ENCODE results near the gene KIAA1328. TPM values are rescaled to one million over a fixed set of nuclear protein-coding genes. Genes with fewer than 3 reads are reported as not detected.
"Not testable (repeated sequence)": the region's sequence is repeated elsewhere in the genome, so short reads cannot be mapped to it uniquely, and the experiment has no call there.

Gene KIAA1328
- total RNA-seq, 1 donor from 2014 or later, result 10.4 TPM

- intact Hi-C loops (cut with micrococcal nuclease), result no loop called here
Observed at GRCh38 chr18:36821681-36822080, 7.2 kb upstream of the KIAA1328 start.

- intact Hi-C loops (cut with micrococcal nuclease), result loop anchor here (5.0 kb wide), 2 partner anchors 1483 to 1783 kb away; partner anchors contain the start of genes MAPRE2 and ZNF24
Observed at GRCh38 chr18:36825526-36825925, 3.4 kb upstream of the KIAA1328 start.

- intact Hi-C loops (cut with micrococcal nuclease), result loop anchor here (5.0 kb wide), 2 partner anchors 1484 to 1784 kb away; partner anchors contain the start of genes MAPRE2 and ZNF24
Observed at GRCh38 chr18:36826556-36826955, 2.4 kb upstream of the KIAA1328 start.

GRCh38 chr18:36828157-36828629 is 734 bp upstream of the KIAA1328 start:
- intact Hi-C loops (cut with micrococcal nuclease), result loop anchor here (2.0 to 5.0 kb wide), 4 partner anchors 761 to 1786 kb away; partner anchors contain the start of genes INO80C, MAPRE2, RPRD1A and ZNF24

- intact Hi-C loops (cut with micrococcal nuclease), result loop anchor here (1.0 to 5.0 kb wide), 6 partner anchors 700 to 1787 kb away; partner anchors contain the start of genes ELP2, INO80C, MAPRE2 and RMP24
Observed at GRCh38 chr18:36829362-36830157, 633 bp downstream of the KIAA1328 start.

GRCh38 chr18:36830158-36830495 is 1.2 kb downstream of the KIAA1328 start:
- intact Hi-C loops (cut with micrococcal nuclease), result no loop called here

GRCh38 chr18:36831139-36831538 is 2.2 kb downstream of the KIAA1328 start:
- intact Hi-C loops (cut with micrococcal nuclease), result no loop called here

GRCh38 chr18:36833120-36833519 is 4.2 kb downstream of the KIAA1328 start:
- intact Hi-C loops (cut with micrococcal nuclease), result no loop called here

- intact Hi-C loops (cut with micrococcal nuclease), result no loop called here
Observed at GRCh38 chr18:36835927-36836326, 7.0 kb downstream of the KIAA1328 start.

GRCh38 chr18:36839835-36840234 is 10.9 kb downstream of the KIAA1328 start:
- intact Hi-C loops (cut with micrococcal nuclease), result no loop called here

- intact Hi-C loops (cut with micrococcal nuclease), result no loop called here
Observed at GRCh38 chr18:36843199-36843598, 14.3 kb downstream of the KIAA1328 start.

- intact Hi-C loops (cut with micrococcal nuclease), result no loop called here
Observed at GRCh38 chr18:36843784-36844183, 14.9 kb downstream of the KIAA1328 start.

- intact Hi-C loops (cut with micrococcal nuclease), result no loop called here
Observed at GRCh38 chr18:36848609-36849008, 19.7 kb downstream of the KIAA1328 start.

GRCh38 chr18:36849288-36850006 is 20.5 kb downstream of the KIAA1328 start:
- intact Hi-C loops (cut with micrococcal nuclease), result no loop called here

- intact Hi-C loops (cut with micrococcal nuclease), result no loop called here
Observed at GRCh38 chr18:36850527-36851201, 21.7 kb downstream of the KIAA1328 start.

GRCh38 chr18:36851202-36851590 is 22.3 kb downstream of the KIAA1328 start:
- intact Hi-C loops (cut with micrococcal nuclease), result no loop called here

GRCh38 chr18:36856815-36857214 is 27.9 kb downstream of the KIAA1328 start:
- intact Hi-C loops (cut with micrococcal nuclease), result no loop called here

GRCh38 chr18:36862182-36862581 is 33.3 kb downstream of the KIAA1328 start:
- intact Hi-C loops (cut with micrococcal nuclease), result no loop called here

GRCh38 chr18:36867056-36867455 is 38.1 kb downstream of the KIAA1328 start:
- intact Hi-C loops (cut with micrococcal nuclease), result no loop called here

- intact Hi-C loops (cut with micrococcal nuclease), result no loop called here
Observed at GRCh38 chr18:36871801-36872200, 42.9 kb downstream of the KIAA1328 start.

GRCh38 chr18:36872329-36872728 is 43.4 kb downstream of the KIAA1328 start:
- intact Hi-C loops (cut with micrococcal nuclease), result no loop called here

GRCh38 chr18:36873826-36874225 is 44.9 kb downstream of the KIAA1328 start:
- intact Hi-C loops (cut with micrococcal nuclease), result not testable (repeated sequence)
